Measurements from ENCODE around the gene PCDHGA1.

- no peak for TF ChIP-seq EZH2 (IDR thresholded peaks at IDR 0.05; ENCODE audit: low read length)
- TF ChIP-seq, protein P1, sequence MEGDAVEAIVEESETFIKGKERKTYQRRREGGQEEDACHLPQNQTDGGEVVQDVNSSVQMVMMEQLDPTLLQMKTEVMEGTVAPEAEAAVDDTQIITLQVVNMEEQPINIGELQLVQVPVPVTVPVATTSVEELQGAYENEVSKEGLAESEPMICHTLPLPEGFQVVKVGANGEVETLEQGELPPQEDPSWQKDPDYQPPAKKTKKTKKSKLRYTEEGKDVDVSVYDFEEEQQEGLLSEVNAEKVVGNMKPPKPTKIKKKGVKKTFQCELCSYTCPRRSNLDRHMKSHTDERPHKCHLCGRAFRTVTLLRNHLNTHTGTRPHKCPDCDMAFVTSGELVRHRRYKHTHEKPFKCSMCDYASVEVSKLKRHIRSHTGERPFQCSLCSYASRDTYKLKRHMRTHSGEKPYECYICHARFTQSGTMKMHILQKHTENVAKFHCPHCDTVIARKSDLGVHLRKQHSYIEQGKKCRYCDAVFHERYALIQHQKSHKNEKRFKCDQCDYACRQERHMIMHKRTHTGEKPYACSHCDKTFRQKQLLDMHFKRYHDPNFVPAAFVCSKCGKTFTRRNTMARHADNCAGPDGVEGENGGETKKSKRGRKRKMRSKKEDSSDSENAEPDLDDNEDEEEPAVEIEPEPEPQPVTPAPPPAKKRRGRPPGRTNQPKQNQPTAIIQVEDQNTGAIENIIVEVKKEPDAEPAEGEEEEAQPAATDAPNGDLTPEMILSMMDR (optimal IDR thresholded peaks at IDR 0.05 in 1 of 3, IDR thresholded peaks at IDR 0.05 in 1 of 3, conservative IDR thresholded peaks at IDR 0.05 in 1 of 3; ENCODE audit: extremely low read depth in 1 of 3, insufficient read depth in 2 of 3, low read length in 3 of 3): no peak
Observed at GRCh38 chr5:141490271-141490670, 160.0 kb downstream of the PCDHGA1 start.

Measured in keratinocyte (primary cell).